Heart left ventricle (tissue), 13 donors: ENCODE measurements around the gene VAV1.
"Not testable (repeated sequence)": the region's sequence is repeated elsewhere in the genome, so short reads cannot be mapped to it uniquely, and the experiment has no call there.

Source experiments
- CTCF ChIP-seq, 12 donors: fragments of 200-600 bp; sonication (generic) in 4 of 12; IDR thresholded peaks; one replicate each; pipeline versions ENCODE4 v1.5.0 to v1.8.0; 2018 to 2022; ENCODE audit warnings: antibody characterized with exemption in 12 of 12, mild to moderate bottlenecking in 5 of 12
- POLR2A ChIP-seq, 2 donors: fragments of 450-650 bp; IDR thresholded peaks; one replicate each; pipeline ENCODE4 v1.6.1; 2017; ENCODE audit warnings: antibody characterized with exemption in 2 of 2, mild to moderate bottlenecking in 2 of 2, moderate library complexity in 2 of 2
- donor health status: ischemic (EF 13 %, LVEDD 7.1; RV severe dilation, severe dysfunction).
- donor health status: DM: no; HTN: yes; CAD: no.
- donor health status: DM: no; HTN: no; CAD: no.
- donor health status: ischemic (EF 25% LVEDD 6.9; RV normal size, moderate dysfunction).
- donor health status: ischemic (EF 25% LVEDD 5.7; RV mildly dilated, moderate dysfunction).
- donor health status: ischemic (EF 35%, LVEDD 5.7; RV mildly dilated, moderate dysfunction).
- donor health status: nonischemic (EF 11% LVEDD 7.7; RV severe dilation, severe dysfunction).
- donor health status: DM: yes; HTN: yes; CAD: no.
- donor health status: PGD.
- donor health status: ischemic (EF 29% LVEDD 5.4; RV normal size, mild dysfunction).
- donor health status: nonischemic (EF 23%, LVEDD 6.1; RV moderate dilation, normal function).

DNA sequence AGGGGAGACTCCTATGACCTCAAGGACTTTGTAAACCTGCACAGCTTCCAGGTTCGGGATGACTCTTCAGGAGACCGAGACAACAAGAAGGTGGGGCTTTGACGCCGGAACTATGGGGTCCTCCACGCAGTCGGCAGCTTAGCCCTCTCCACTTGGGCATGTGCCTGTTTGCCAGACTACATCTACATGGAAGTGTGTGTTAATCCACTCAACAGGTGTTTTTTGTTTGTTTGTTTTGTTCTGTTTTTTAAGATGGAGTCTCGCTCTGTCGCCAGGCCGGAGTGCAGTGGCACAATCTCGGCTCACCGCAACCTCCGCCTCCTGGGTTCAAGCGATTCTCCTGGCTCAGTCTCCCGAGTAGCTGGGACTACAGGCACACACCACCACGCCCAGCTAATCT, 57.3 kb downstream of the VAV1 start:
- not testable (repeated sequence) for TF ChIP-seq CTCF, POLR2A (IDR thresholded peaks at IDR 0.05)
